Activated naive CD8-positive, alpha-beta T cell (primary cell): ENCODE results near the gene ANKRD65.
A peak's percentile ranks its signal among the peaks of the same experiment; 100 is the strongest.
"Not testable (repeated sequence)": the region's sequence is repeated elsewhere in the genome, so short reads cannot be mapped to it uniquely, and the experiment has no call there.

ENCODE experiments used
- H3K27ac Mint-ChIP-seq: one replicate; pipeline ENCODE4 v1.8.0; 2021; ENCODE audit warnings: mixed read lengths
- H3K27me3 Mint-ChIP-seq: one replicate; pipeline ENCODE4 v1.8.0; 2021; ENCODE audit warnings: mixed read lengths
- H3K36me3 Mint-ChIP-seq: one replicate; pipeline ENCODE4 v1.8.0; 2021; ENCODE audit warnings: mixed read lengths
- H3K4me1 Mint-ChIP-seq: one replicate; pipeline ENCODE4 v1.8.0; 2021; ENCODE audit warnings: low read depth, mixed read lengths
- H3K4me3 Mint-ChIP-seq: one replicate; pipeline ENCODE4 v1.8.0; 2021; ENCODE audit warnings: mild to moderate bottlenecking, mixed read lengths
- H3K9me3 Mint-ChIP-seq: one replicate; pipeline ENCODE4 v1.8.0; 2021; ENCODE audit warnings: low read depth, mixed read lengths

ANKRD65 gene

DNA sequence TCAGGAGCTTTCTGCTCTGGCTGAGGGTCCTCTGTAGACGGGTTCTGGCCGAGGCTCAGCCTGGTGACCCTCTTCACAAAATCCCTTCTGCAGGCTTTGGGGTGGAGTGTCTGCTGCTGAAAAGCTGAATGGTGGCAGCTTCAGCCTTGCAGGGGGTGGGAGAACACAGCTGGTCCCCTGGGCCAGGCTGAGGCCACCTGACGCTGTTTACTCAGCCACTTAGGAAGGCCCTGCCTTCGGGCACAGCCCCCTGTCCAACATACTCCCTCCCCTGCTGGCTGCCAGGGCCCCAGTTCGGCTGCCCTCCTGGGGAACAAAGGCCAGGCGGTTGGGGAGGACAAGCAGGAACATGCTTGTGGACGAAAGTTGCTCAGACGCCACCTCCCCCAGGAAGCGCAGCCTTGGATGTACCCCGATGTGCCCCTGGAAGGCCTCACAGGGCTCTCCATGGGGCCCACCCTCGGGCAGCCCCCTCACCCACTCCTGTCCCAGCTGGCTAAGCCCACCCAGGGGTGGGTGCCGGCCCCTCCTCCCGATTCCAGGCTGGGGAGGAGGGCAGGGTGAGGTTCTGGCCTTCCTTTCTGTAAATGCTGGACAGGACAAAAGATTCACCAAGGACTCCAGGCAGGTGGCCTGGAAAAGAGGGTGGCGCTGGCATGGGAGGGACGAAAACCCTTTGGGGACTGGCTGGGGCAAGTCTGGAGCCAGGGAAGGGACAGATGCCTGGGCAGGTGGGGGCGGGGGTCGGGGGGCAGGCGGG lies at the start of gene ANKRD65:
TSS of gene ANKRD65 (minus strand) at position 130 of the 760 bp plus-strand sequence. CDS start 271 bp downstream, outside the sequence.
- no peak within 1 kb of the TSS for H3K27ac Mint-ChIP-seq
- H3K4me3 Mint-ChIP-seq = peak within 1 kb of the TSS; percentile 23
- H3K4me1 Mint-ChIP-seq = peaks cover 2% of the 10 kb centered on the region
- no peaks in the 10 kb centered on the region for H3K9me3 Mint-ChIP-seq
- no peaks in the 10 kb centered on the region for H3K27me3 Mint-ChIP-seq
- H3K36me3 Mint-ChIP-seq = no peaks in the 10 kb centered on the region

- H3K36me3 Mint-ChIP-seq, H3K27me3 Mint-ChIP-seq, H3K27ac Mint-ChIP-seq, H3K9me3 Mint-ChIP-seq, H3K4me3 Mint-ChIP-seq: not testable (repeated sequence)
- H3K4me1 Mint-ChIP-seq = peaks cover 13% of the 10 kb centered on the region
These were observed 47.3 kb upstream of the ANKRD65 start for GRCh38 chr1:1468196-1468985.

- H3K9me3 Mint-ChIP-seq = no peaks in the 10 kb centered on the region
- no peak overlapping the region for H3K27ac Mint-ChIP-seq
- no peaks in the 10 kb centered on the region for H3K27me3 Mint-ChIP-seq
- H3K4me3 Mint-ChIP-seq = no peak overlapping the region
- no peaks in the 10 kb centered on the region for H3K4me1 Mint-ChIP-seq
- H3K36me3 Mint-ChIP-seq = no peaks in the 10 kb centered on the region
These were observed 42.2 kb upstream of the ANKRD65 start for GRCh38 chr1:1463312-1463711.

- H3K4me1 Mint-ChIP-seq = no peaks in the 10 kb centered on the region
- H3K9me3 Mint-ChIP-seq = no peaks in the 10 kb centered on the region
- H3K4me3 Mint-ChIP-seq = peak overlapping the region; percentile 47
- no peaks in the 10 kb centered on the region for H3K27me3 Mint-ChIP-seq
- no peak overlapping the region for H3K27ac Mint-ChIP-seq
- H3K36me3 Mint-ChIP-seq = no peaks in the 10 kb centered on the region
These were observed 41.4 kb upstream of the ANKRD65 start for GRCh38 chr1:1462318-1462966.

- Mint-ChIP-seq H3K4me3 (no peak overlapping the region), H3K4me1 (no peaks in the 10 kb centered on the region), H3K27ac (no peak overlapping the region)
These were observed 40.7 kb upstream of the ANKRD65 start for GRCh38 chr1:1461721-1462317.

GRCh38 chr1:1460540-1461130 lies 39.6 kb upstream of the ANKRD65 start:
- no peaks in the 10 kb centered on the region for H3K4me1 Mint-ChIP-seq
- no peak overlapping the region for H3K27ac Mint-ChIP-seq
- no peaks in the 10 kb centered on the region for H3K9me3 Mint-ChIP-seq
- no peaks in the 10 kb centered on the region for H3K36me3 Mint-ChIP-seq
- no peaks in the 10 kb centered on the region for H3K27me3 Mint-ChIP-seq
- H3K4me3 Mint-ChIP-seq = no peak overlapping the region

More at GRCh38 chr1:1461721-1462317, 40.7 kb upstream of the ANKRD65 start:
- H3K27me3 Mint-ChIP-seq = no peaks in the 10 kb centered on the region
- no peaks in the 10 kb centered on the region for H3K36me3 Mint-ChIP-seq
- no peaks in the 10 kb centered on the region for H3K9me3 Mint-ChIP-seq

- H3K9me3 Mint-ChIP-seq, H3K4me1 Mint-ChIP-seq, H3K27me3 Mint-ChIP-seq, H3K27ac Mint-ChIP-seq, H3K4me3 Mint-ChIP-seq, H3K36me3 Mint-ChIP-seq: not testable (repeated sequence)
These were observed 38.6 kb upstream of the ANKRD65 start for GRCh38 chr1:1459711-1460110.

DNA sequence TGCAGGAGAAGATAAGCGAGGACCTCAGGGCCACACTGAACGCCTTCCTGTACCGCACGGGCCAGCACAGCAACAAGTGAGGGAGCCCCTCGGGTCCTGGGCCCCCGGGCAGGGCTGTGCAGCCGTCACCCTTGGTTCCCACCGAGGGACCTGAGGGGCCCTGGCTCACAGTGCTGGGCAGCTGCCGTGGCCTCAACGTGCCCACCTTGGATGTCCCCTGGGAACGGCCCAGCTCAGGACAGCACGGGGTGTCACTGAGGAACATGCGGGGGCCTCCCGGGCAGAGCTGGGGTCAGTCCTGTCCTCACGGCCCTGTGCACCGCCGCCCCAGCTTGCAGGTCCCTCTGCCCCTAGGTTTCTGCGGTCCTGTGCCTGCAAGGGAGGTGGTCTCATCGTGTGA lies 38.1 kb upstream of the ANKRD65 start:
- H3K27me3 Mint-ChIP-seq, H3K36me3 Mint-ChIP-seq, H3K4me3 Mint-ChIP-seq: not testable (repeated sequence)

DNA sequence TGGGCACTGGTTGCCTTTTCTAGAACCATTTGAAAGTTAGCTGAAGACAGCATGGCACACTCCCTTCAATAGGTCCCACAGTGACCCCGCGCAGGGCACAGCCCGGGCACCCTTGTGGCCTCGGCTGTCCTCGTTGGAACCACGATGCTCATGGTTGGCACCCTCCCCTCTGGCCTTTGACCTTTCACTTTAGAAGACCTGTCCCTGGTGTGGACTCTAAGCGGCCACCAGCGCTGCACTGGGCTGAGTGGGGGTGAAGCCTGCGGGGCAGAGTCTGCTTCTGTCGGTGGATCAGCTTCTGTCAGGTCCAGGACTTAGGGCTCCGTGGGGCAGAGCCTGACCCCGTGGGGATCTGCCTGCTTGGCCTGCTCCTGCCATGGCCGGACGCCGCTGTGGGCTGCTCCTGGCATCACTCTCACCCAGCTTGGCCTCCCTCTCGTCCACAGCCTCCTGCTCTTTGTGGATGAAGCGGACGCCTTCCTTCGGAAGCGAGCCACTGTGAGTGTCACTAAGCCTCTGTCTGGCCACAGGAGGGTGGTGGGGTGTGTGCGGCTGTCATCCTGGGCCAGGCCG lies 35.7 kb upstream of the ANKRD65 start:
- H3K36me3 Mint-ChIP-seq, H3K27me3 Mint-ChIP-seq, H3K4me1 Mint-ChIP-seq, H3K4me3 Mint-ChIP-seq, H3K27ac Mint-ChIP-seq, H3K9me3 Mint-ChIP-seq: not testable (repeated sequence)

More for the DNA sequence above, 38.1 kb upstream of the ANKRD65 start:
- H3K9me3 Mint-ChIP-seq, H3K27ac Mint-ChIP-seq, H3K4me1 Mint-ChIP-seq: not testable (repeated sequence)

GRCh38 chr1:1455934-1456333 lies 34.9 kb upstream of the ANKRD65 start:
- not testable (repeated sequence) for H3K9me3 Mint-ChIP-seq, H3K4me3 Mint-ChIP-seq, H3K36me3 Mint-ChIP-seq, H3K4me1 Mint-ChIP-seq, H3K27me3 Mint-ChIP-seq, H3K27ac Mint-ChIP-seq

GRCh38 chr1:1455366-1455884 lies 34.3 kb upstream of the ANKRD65 start:
- Mint-ChIP-seq H3K27ac (no peak overlapping the region), H3K27me3 (no peaks in the 10 kb centered on the region), H3K4me1 (no peaks in the 10 kb centered on the region), H3K4me3 (no peak overlapping the region), H3K9me3 (no peaks in the 10 kb centered on the region), H3K36me3 (no peaks in the 10 kb centered on the region)

DNA sequence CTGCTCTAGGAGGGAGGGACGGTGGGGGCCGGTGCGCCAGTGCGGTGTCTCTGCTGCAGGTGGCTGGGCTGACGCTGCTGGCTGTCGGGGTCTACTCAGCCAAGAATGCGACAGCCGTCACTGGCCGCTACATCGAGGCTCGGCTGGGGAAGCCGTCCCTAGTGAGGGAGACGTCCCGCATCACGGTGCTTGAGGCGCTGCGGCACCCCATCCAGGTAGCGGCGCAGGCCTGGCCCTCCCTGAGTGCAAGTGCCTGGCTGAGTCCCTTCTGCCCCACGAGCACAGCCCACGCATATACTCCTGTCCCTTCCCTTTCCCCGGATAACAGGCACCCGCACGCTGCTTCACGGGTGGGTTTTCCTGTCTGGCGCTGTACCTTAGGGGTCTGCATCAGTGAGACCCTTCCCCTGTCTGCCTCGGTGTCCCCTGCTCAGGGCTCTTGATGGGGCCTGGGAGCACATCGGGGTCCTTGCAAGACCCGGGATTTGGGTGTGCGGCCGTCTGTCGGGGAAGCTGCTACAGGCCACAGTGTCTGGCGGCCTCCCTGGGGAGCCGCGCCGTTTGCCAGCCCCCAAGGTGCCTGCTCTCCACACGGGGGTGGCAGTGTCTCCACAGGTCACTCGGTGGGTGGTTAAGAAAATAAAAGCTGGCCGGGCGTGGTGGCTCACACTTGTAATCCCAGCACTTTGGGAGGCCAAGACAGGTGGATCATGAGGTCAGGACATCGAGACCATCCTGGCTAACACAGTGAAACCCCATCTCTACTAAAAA lies 33.4 kb upstream of the ANKRD65 start:
- not testable (repeated sequence) for H3K4me3 Mint-ChIP-seq, H3K27me3 Mint-ChIP-seq, H3K36me3 Mint-ChIP-seq, H3K4me1 Mint-ChIP-seq, H3K9me3 Mint-ChIP-seq, H3K27ac Mint-ChIP-seq

GRCh38 chr1:1452882-1453281 lies 31.8 kb upstream of the ANKRD65 start:
- Mint-ChIP-seq H3K9me3 (no peaks in the 10 kb centered on the region), H3K27ac (no peak overlapping the region)

DNA sequence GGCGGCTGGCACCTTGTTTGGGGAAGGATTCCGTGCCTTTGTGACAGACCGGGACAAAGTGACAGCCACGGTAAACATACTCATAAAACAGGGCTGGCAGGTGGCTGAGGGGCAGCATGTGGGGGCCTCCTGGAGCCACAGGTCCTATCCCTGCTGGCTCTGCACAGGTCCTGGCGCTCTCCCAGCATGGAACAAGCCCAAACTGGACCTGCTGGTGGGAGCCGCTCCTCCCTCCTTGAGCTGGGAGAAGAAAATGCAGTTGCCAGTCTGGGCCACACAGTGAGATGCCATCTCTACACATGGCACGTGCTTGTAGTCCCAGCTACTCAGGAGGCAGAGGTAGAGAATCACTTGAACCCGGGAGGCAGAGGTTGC lies 31.3 kb upstream of the ANKRD65 start:
- H3K9me3 Mint-ChIP-seq, H3K27ac Mint-ChIP-seq, H3K27me3 Mint-ChIP-seq, H3K36me3 Mint-ChIP-seq, H3K4me3 Mint-ChIP-seq, H3K4me1 Mint-ChIP-seq: not testable (repeated sequence)

More at GRCh38 chr1:1452882-1453281, 31.8 kb upstream of the ANKRD65 start:
- no peaks in the 10 kb centered on the region for H3K4me1 Mint-ChIP-seq
- H3K27me3 Mint-ChIP-seq = no peaks in the 10 kb centered on the region
- no peak overlapping the region for H3K4me3 Mint-ChIP-seq
- no peaks in the 10 kb centered on the region for H3K36me3 Mint-ChIP-seq
